OCI-M2 (cell line): Measurements from ENCODE around the gene KBTBD13.
"Not testable (repeated sequence)": the region's sequence is repeated elsewhere in the genome, so short reads cannot be mapped to it uniquely, and the experiment has no call there.

Source experiments
- DNase-seq: peaks from one replicate; lab custom pipeline; 2025; ENCODE audit not compliant: unreplicated experiment; lab: John Stamatoyannopoulos, UW

Gene KBTBD13

GRCh38 chr15:65076486-65077290 lies at the start of gene KBTBD13:
Gene KBTBD13, plus strand, starts transcription at chr15:65076746. Its CDS starts 70 bp downstream, at chr15:65076816.
- DNase-seq: no peak

- no peak for DNase-seq
Measured at GRCh38 chr15:65026756-65027155, 49.8 kb upstream of the KBTBD13 start.

GRCh38 chr15:65027593-65027992 lies 49.0 kb upstream of the KBTBD13 start:
- DNase-seq: no peak

GRCh38 chr15:65028338-65028737 lies 48.2 kb upstream of the KBTBD13 start:
- DNase-seq: no peak

GRCh38 chr15:65028921-65029735 lies 47.4 kb upstream of the KBTBD13 start, which contains the start of gene MTFMT:
Gene MTFMT, minus strand, starts transcription at chr15:65029639. Its CDS starts 26 bp downstream, at chr15:65029613.
- DNase-seq: no peak

- no peak for DNase-seq
Measured at GRCh38 chr15:65029736-65030208, 46.8 kb upstream of the KBTBD13 start.

- DNase-seq: peak; percentile 15
Measured at GRCh38 chr15:65032801-65033537, 43.6 kb upstream of the KBTBD13 start.

- peak; percentile 2 for DNase-seq
Measured at GRCh38 chr15:65033659-65034269, 42.8 kb upstream of the KBTBD13 start.

GRCh38 chr15:65034719-65035118 lies 41.8 kb upstream of the KBTBD13 start:
- no peak for DNase-seq

- DNase-seq: no peak
Measured at GRCh38 chr15:65037309-65037708, 39.2 kb upstream of the KBTBD13 start.

- no peak for DNase-seq
Measured at GRCh38 chr15:65038428-65038827, 38.1 kb upstream of the KBTBD13 start.

- no peak for DNase-seq
Measured at GRCh38 chr15:65038836-65039235, 37.7 kb upstream of the KBTBD13 start.

- no peak for DNase-seq
Measured at GRCh38 chr15:65040461-65040860, 36.1 kb upstream of the KBTBD13 start.

- no peak for DNase-seq
Measured at GRCh38 chr15:65041787-65042186, 34.8 kb upstream of the KBTBD13 start.

- no peak for DNase-seq
Measured at GRCh38 chr15:65042776-65043327, 33.7 kb upstream of the KBTBD13 start.

- DNase-seq: not testable (repeated sequence)
Measured at GRCh38 chr15:65044218-65044617, 32.3 kb upstream of the KBTBD13 start.

- no peak for DNase-seq
Measured at GRCh38 chr15:65044724-65045481, 31.6 kb upstream of the KBTBD13 start, which contains the start of gene SLC51B. Gene SLC51B, plus strand, starts transcription at chr15:65045387. Its CDS starts 4,618 bp downstream, at chr15:65050005.

GRCh38 chr15:65048241-65048640 lies 28.3 kb upstream of the KBTBD13 start:
- DNase-seq: no peak

- peak; percentile 74 for DNase-seq
Measured at GRCh38 chr15:65049418-65049840, 27.1 kb upstream of the KBTBD13 start.
